ENCODE results near the gene PERM1.

DNA sequence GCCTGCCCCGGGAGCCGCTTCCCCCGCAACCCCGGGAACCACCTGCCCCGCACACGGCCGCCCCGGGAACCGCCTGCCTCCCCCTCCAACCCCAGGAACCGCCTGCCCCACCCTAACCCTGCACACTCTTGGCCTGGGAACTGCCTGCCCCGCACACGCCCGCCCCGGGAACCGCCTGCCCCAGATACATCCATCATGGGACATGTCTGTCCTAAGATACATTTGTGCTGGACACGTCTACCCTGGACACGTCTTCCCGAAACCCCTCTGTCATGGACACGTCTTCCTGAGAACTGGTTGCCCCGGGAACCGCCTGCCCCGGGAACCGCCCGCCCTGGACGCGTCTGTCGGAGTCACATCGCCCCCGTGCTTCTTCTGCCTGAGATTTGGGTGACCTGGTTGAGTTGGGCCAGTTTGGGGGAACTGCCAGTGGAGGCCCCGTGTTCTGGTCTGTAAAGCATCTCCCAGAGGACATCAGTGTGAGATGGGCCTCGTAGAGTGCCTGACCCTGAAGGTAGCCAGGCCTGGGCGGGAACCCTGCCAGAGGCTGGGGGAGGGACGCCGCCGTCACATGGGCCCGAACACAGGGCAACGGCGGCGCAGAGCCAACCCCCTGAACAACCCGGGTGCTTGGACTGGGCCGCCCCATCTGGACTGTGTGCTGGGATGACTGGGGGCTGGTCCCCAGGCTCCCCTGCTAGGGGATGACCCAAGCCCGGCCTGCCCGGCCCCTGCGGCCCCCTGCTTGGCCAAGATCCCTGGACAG, 3.6 kb downstream of the PERM1 start:
- TF ChIP-seq, protein P1, sequence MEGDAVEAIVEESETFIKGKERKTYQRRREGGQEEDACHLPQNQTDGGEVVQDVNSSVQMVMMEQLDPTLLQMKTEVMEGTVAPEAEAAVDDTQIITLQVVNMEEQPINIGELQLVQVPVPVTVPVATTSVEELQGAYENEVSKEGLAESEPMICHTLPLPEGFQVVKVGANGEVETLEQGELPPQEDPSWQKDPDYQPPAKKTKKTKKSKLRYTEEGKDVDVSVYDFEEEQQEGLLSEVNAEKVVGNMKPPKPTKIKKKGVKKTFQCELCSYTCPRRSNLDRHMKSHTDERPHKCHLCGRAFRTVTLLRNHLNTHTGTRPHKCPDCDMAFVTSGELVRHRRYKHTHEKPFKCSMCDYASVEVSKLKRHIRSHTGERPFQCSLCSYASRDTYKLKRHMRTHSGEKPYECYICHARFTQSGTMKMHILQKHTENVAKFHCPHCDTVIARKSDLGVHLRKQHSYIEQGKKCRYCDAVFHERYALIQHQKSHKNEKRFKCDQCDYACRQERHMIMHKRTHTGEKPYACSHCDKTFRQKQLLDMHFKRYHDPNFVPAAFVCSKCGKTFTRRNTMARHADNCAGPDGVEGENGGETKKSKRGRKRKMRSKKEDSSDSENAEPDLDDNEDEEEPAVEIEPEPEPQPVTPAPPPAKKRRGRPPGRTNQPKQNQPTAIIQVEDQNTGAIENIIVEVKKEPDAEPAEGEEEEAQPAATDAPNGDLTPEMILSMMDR (conservative IDR thresholded peaks at IDR 0.05; ENCODE audit: low read depth, low read length), result no peak
- TF ChIP-seq EZH2phosphoT487 (IDR thresholded peaks at IDR 0.05; ENCODE audit: borderline replicate concordance, low read length) (no peak), EZH2 (IDR thresholded peaks at IDR 0.05; ENCODE audit: low read length, unreplicated experiment) (no peak)
